H1 (cell line): ENCODE measurements around the gene NRXN3. TPM values are rescaled to one million over a fixed set of nuclear protein-coding genes. Genes with fewer than 3 reads are reported as not detected.
A peak's percentile ranks its signal among the peaks of the same experiment; 100 is the strongest.

Experiments
- CTCF ChIA-PET: fragments of 300-600 bp; sonication (Branson Sonifier 250); formaldehyde crosslinking; loops from one replicate; lab custom pipeline; 2021; ENCODE audit not compliant: partially characterized antibody; lab: Charles Lee
- POLR2A ChIA-PET: fragments of 300-600 bp; sonication (Branson Sonifier 250); formaldehyde crosslinking; loops from one replicate; lab custom pipeline; 2021; ENCODE audit warnings: inconsistent platforms; ENCODE audit not compliant: partially characterized antibody; lab: Charles Lee
- DNase-seq, 2 experiments: peaks; one replicate each; pipeline versions ENCODE4 v3.0.0 to v3.0.0-alpha.2; 2010 to 2022; ENCODE audit warnings: low spot score in 2 of 2, low read depth in 1 of 2, mixed read lengths in 1 of 2
- FAIRE-seq: peaks from 2 replicates; lab custom pipeline; 2011; peaks lifted over from hg19 to GRCh38; lab: Jason Lieb, UNC
- H2AFZ ChIP-seq: 2 replicates; pipeline ENCODE4 v1.8.1; 2012; ENCODE audit warnings: low read length, inconsistent platforms
- H2AK5ac ChIP-seq: 2 replicates; pipeline ENCODE4 v1.6.1; 2013; ENCODE audit warnings: low read depth, low read length
- H2BK120ac ChIP-seq: replicated peaks from 2 replicates; pipeline ENCODE3; 2013; ENCODE audit warnings: low read depth, low read length, inconsistent platforms
- H2BK12ac ChIP-seq: 2 replicates; pipeline ENCODE4 v1.6.1; 2013; ENCODE audit warnings: low read depth, low read length
- H2BK15ac ChIP-seq: 2 replicates; pipeline ENCODE4 v1.6.1; 2013; ENCODE audit warnings: low read length
- H2BK20ac ChIP-seq: 2 replicates; pipeline ENCODE4 v1.6.1; 2013; ENCODE audit warnings: low read length
- H2BK5ac ChIP-seq: 2 replicates; pipeline ENCODE4 v1.6.1; 2013; ENCODE audit warnings: low read depth, low read length
- H3K14ac ChIP-seq: 2 replicates; pipeline ENCODE4 v1.6.1; 2013; ENCODE audit warnings: inconsistent platforms; ENCODE audit not compliant: insufficient read length
- H3K18ac ChIP-seq: 2 replicates; pipeline ENCODE4 v1.6.1; 2013; ENCODE audit warnings: low read length; ENCODE audit errors: extremely low read depth
- H3K23ac ChIP-seq: 2 replicates; pipeline ENCODE4 v1.6.1; 2013; ENCODE audit warnings: inconsistent platforms; ENCODE audit not compliant: insufficient read length
- H3K23me2 ChIP-seq: 2 replicates; pipeline ENCODE4 v1.6.1; 2013; ENCODE audit warnings: low read depth, low read length
- H3K27ac ChIP-seq: 2 replicates; pipeline ENCODE4 v1.6.1; 2011; ENCODE audit warnings: low read depth, low read length, inconsistent platforms
- H3K27me3 ChIP-seq, 4 experiments: replicated peaks in 1 of 4; 1 replicate in 1 of 4; 2 replicates in 3 of 4; pipeline versions ENCODE4 v1.6.1 to v1.8.1; 2011 to 2013; ENCODE audit warnings: low read length in 3 of 4, mild to moderate bottlenecking in 3 of 4, inconsistent platforms in 2 of 4, mixed read lengths in 2 of 4, moderate library complexity in 1 of 4; ENCODE audit not compliant: control insufficient read depth in 3 of 4, insufficient read depth in 3 of 4; ENCODE audit errors: extremely low read depth in 1 of 4
- H3K36me3 ChIP-seq, 4 experiments: 2 replicates each; pipeline versions ENCODE4 v1.6.1 to v1.8.1; 2011 to 2013; ENCODE audit warnings: mild to moderate bottlenecking in 4 of 4, low read length in 3 of 4, moderate library complexity in 2 of 4, control low read depth in 1 of 4, inconsistent platforms in 1 of 4; ENCODE audit not compliant: insufficient read depth in 4 of 4, control insufficient read depth in 2 of 4
- H3K4ac ChIP-seq: replicated peaks from 2 replicates; pipeline ENCODE3; 2013; ENCODE audit warnings: low read length, low read depth, mixed read lengths, inconsistent platforms; ENCODE audit not compliant: insufficient read length
- H3K4me1 ChIP-seq, 4 experiments: replicated peaks in 1 of 4; 1 replicate in 1 of 4; 2 replicates in 3 of 4; pipeline versions ENCODE4 v1.6.1 to v1.8.1; 2011 to 2013; ENCODE audit warnings: low read length in 3 of 4, inconsistent platforms in 2 of 4, mixed read lengths in 1 of 4; ENCODE audit not compliant: insufficient read depth in 4 of 4, control insufficient read depth in 3 of 4
- H3K4me2 ChIP-seq, 2 experiments: 2 replicates each; pipeline versions ENCODE4 v1.6.1 to v1.8.1; 2011 to 2013; ENCODE audit warnings: low read depth in 2 of 2, low read length in 2 of 2, control low read depth in 1 of 2, inconsistent platforms in 1 of 2, mild to moderate bottlenecking in 1 of 2; ENCODE audit not compliant: insufficient read depth in 1 of 2
- H3K4me3 ChIP-seq, 4 experiments: fragments of 200-600, 300-600 bp in 1 of 4; sonication (generic), shearing (Covaris generic), sonication (Bioruptor Twin) in 1 of 4; 2 replicates each; pipeline versions ENCODE4 v1.5.1 to v1.8.1; 2011 to 2016; ENCODE audit warnings: low read length in 4 of 4, low read depth in 3 of 4, control low read depth in 2 of 4, inconsistent platforms in 2 of 4, mild to moderate bottlenecking in 2 of 4, mixed read lengths in 1 of 4, moderate library complexity in 1 of 4; ENCODE audit not compliant: insufficient read depth in 2 of 4; ENCODE audit errors: extremely low read depth in 1 of 4
- H3K56ac ChIP-seq: replicated peaks from 2 replicates; pipeline ENCODE3; 2013; ENCODE audit warnings: low read depth, mild to moderate bottlenecking, mixed read lengths, low read length, inconsistent platforms; ENCODE audit not compliant: insufficient read length
- H3K79me1 ChIP-seq: 2 replicates; pipeline ENCODE4 v1.6.1; 2013; ENCODE audit warnings: low read depth, low read length, control low read depth
- H3K79me2 ChIP-seq, 2 experiments: 2 replicates each; pipeline versions ENCODE4 v1.6.1 to v1.8.1; 2012 to 2013; ENCODE audit warnings: low read length in 2 of 2, mild to moderate bottlenecking in 2 of 2, inconsistent platforms in 1 of 2; ENCODE audit not compliant: insufficient read depth in 2 of 2, control insufficient read depth in 1 of 2
- H3K9ac ChIP-seq, 4 experiments: replicated peaks in 1 of 4; 1 replicate in 1 of 4; 2 replicates in 3 of 4; pipeline versions ENCODE4 v1.6.1 to v1.8.1; 2011 to 2013; ENCODE audit warnings: low read depth in 3 of 4, low read length in 3 of 4, control low read depth in 2 of 4, mild to moderate bottlenecking in 2 of 4, moderate library complexity in 2 of 4, inconsistent platforms in 1 of 4; ENCODE audit errors: extremely low read depth in 1 of 4
- H3K9me3 ChIP-seq, 2 experiments: 2 replicates each; pipeline versions ENCODE4 v1.6.1 to v1.8.1; 2012 to 2013; ENCODE audit warnings: mild to moderate bottlenecking in 2 of 2, moderate library complexity in 2 of 2, control low read depth in 1 of 2, inconsistent platforms in 1 of 2, low read depth in 1 of 2, low read length in 1 of 2, mixed read lengths in 1 of 2; ENCODE audit not compliant: insufficient read depth in 2 of 2
- H4K20me1 ChIP-seq, 2 experiments: replicated peaks in 1 of 2; 2 replicates each; pipeline versions ENCODE3 to v1.8.1; 2011 to 2013; ENCODE audit warnings: inconsistent platforms in 2 of 2, low read length in 2 of 2, mild to moderate bottlenecking in 1 of 2; ENCODE audit not compliant: insufficient read depth in 2 of 2, control insufficient read depth in 1 of 2
- H4K5ac ChIP-seq: 2 replicates; pipeline ENCODE4 v1.6.1; 2013; ENCODE audit warnings: low read length, low read depth, mixed read lengths, inconsistent platforms; ENCODE audit not compliant: insufficient read length
- H4K8ac ChIP-seq: 2 replicates; pipeline ENCODE4 v1.8.0; 2013; ENCODE audit warnings: mild to moderate bottlenecking, moderate library complexity, low read length, inconsistent platforms; ENCODE audit not compliant: insufficient read depth; ENCODE audit errors: extremely low read depth
- H4K91ac ChIP-seq: replicated peaks from 2 replicates; pipeline ENCODE3; 2013; ENCODE audit warnings: low read length, mixed read lengths, inconsistent platforms; ENCODE audit not compliant: insufficient read length
- RAD21 ChIP-seq, 2 experiments: IDR thresholded peaks in 1 of 2; conservative IDR thresholded peaks in 1 of 2; 2 replicates each; pipeline ENCODE4 v1.6.1; 2011; ENCODE audit warnings: low read depth in 2 of 2, low read length in 2 of 2, improper control_type of control experiment in 1 of 2, inconsistent platforms in 1 of 2, mild to moderate bottlenecking in 1 of 2, moderate library complexity in 1 of 2
- WGBS, 2 experiments: shearing (Covaris generic) in 1 of 2; methylation state at CpG; one replicate each; pipeline versions ENCODE4 v1.1.6 to v1.1.7; 2013 to 2015; ENCODE audit warnings: low lambda C conversion rate in 2 of 2, mixed read lengths in 2 of 2, inconsistent platforms in 1 of 2, low coverage in 1 of 2, missing lambda C conversion rate in 1 of 2; ENCODE audit not compliant: insufficient replicate concordance in 2 of 2, insufficient coverage in 1 of 2, insufficient read length in 1 of 2; ENCODE audit errors: extremely low coverage in 1 of 2, missing lambda C conversion rate in 1 of 2; 5-methylcytosine and 5-hydroxymethylcytosine counted together
- polyA plus RNA-seq, 7 experiments: library from polyadenylated mRNA; depleted of rRNA in 3 of 7; stranded (reverse) in 5 of 7; unstranded in 2 of 7; fragments of >200 nt in 5 of 7; fragments of 200-250 nt in 2 of 7; gene quantifications; 1 replicate in 5 of 7; 2 replicates in 1 of 7; 4 replicates in 1 of 7; pipeline versions ENCODE4 v1.2.1 to v1.2.3, GENCODE V29; 2011 to 2013; ENCODE audit warnings: missing spikeins in 2 of 7, mixed read lengths in 2 of 7
- total RNA-seq: library from RNA; stranded (reverse); fragmentation: NEBNext Ultra II Directional; extraction: Animal tissue kit (Norgen Biotek cat#: 25700); gene quantifications from 2 replicates; pipeline ENCODE4 v1.2.1, GENCODE V29; 2021
- TF ChIP-seq, protein P1 (sequence below), 3 experiments: IDR thresholded peaks; 1 replicate in 2 of 3; 2 replicates in 1 of 3; pipeline versions ENCODE4 v1.5.1 to v1.6.1; 2011; ENCODE audit warnings: low read length in 3 of 3, mild to moderate bottlenecking in 3 of 3, inconsistent platforms in 2 of 3, low read depth in 1 of 3, moderate library complexity in 1 of 3; ENCODE audit not compliant: insufficient read depth in 1 of 3; ENCODE audit errors: control extremely low read depth in 1 of 3

NRXN3 gene
- total and polyA plus RNA-seq, 2 of the 8 experiments (the other 6 are each of a cell fraction or from before 2014, with no cell fraction given): 2.6 to 4.1 TPM

DNA sequence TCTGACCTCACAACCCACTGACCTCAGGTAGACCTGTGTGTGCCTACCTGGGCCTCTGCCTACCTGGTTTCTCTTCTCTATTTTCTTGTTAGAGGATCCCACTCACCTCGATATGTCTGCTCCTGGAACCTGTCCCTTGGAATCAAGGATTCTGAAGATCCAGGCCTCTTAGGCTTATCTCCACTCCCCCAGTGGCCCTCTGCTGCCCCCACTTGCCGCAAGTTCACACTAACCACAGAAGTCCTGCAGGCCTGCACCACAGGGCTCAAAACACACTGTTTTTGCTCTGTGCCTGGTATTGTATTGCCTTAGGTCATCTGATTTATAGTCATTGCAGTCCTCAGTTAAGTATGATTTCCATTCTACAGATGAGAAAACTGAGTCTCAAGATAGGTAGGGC, 15.3 kb upstream of the NRXN3 start:
- H2AFZ ChIP-seq: 0 out of 2 replicates have a peak overlapping the region, but pooled peaks have one; percentile 2
- no peak overlapping the region for H3K14ac ChIP-seq
- H3K4me2 ChIP-seq: no peak overlapping the region
- H4K8ac ChIP-seq: no peak overlapping the region
- 0 out of 2 replicates have a peak overlapping the region, but pooled peaks have one; percentile 73 for H2BK15ac ChIP-seq
- DNase-seq: peak; percentile 10 to 54
- no peak overlapping the region for H2BK12ac ChIP-seq
- H2BK20ac ChIP-seq: no peak overlapping the region
- no peaks in the 10 kb centered on the region for H3K27me3 ChIP-seq
- no peaks in the 10 kb centered on the region for H3K9me3 ChIP-seq
- H3K27ac ChIP-seq: no peak overlapping the region
- H3K23ac ChIP-seq: no peak overlapping the region
- no peaks in the 10 kb centered on the region for H3K79me2 ChIP-seq
- no peaks in the 10 kb centered on the region for H3K23me2 ChIP-seq
- no peaks in the 10 kb centered on the region for H4K20me1 ChIP-seq
- FAIRE-seq: no peak
- H2BK120ac ChIP-seq: no peak overlapping the region
- H4K91ac ChIP-seq: no peak overlapping the region
- H3K4me3 ChIP-seq: no peak overlapping the region
- H4K5ac ChIP-seq: no peak overlapping the region
- ChIA-PET POLR2A (no interaction called here), CTCF (interaction anchor here (1.0 to 5.9 kb wide), 8 partner anchors 9 to 402 kb away, joined by 4 to 35 read pairs (median 5); no protein-coding TSS in a partner anchor)
- no peak overlapping the region for H2AK5ac ChIP-seq
- no peak overlapping the region for H3K4ac ChIP-seq
- no peaks in the 10 kb centered on the region for H3K79me1 ChIP-seq
- WGBS, 2 experiments: 77% methylated on average over 2 of the region's 2 CpGs; no CpG with 5 or more reads in 1 of the 2 experiments
- no peak overlapping the region for H3K9ac ChIP-seq
- H3K18ac ChIP-seq: no peak overlapping the region
- no peaks in the 10 kb centered on the region for H3K36me3 ChIP-seq
- no peak overlapping the region for H2BK5ac ChIP-seq
- H3K4me1 ChIP-seq: peaks cover 0 to 4% (median under 1%) of the 10 kb centered on the region in 4 experiments; a peak in 1 of 7 replicates
- no peak overlapping the region for H3K56ac ChIP-seq
- TF ChIP-seq, protein P1, sequence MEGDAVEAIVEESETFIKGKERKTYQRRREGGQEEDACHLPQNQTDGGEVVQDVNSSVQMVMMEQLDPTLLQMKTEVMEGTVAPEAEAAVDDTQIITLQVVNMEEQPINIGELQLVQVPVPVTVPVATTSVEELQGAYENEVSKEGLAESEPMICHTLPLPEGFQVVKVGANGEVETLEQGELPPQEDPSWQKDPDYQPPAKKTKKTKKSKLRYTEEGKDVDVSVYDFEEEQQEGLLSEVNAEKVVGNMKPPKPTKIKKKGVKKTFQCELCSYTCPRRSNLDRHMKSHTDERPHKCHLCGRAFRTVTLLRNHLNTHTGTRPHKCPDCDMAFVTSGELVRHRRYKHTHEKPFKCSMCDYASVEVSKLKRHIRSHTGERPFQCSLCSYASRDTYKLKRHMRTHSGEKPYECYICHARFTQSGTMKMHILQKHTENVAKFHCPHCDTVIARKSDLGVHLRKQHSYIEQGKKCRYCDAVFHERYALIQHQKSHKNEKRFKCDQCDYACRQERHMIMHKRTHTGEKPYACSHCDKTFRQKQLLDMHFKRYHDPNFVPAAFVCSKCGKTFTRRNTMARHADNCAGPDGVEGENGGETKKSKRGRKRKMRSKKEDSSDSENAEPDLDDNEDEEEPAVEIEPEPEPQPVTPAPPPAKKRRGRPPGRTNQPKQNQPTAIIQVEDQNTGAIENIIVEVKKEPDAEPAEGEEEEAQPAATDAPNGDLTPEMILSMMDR (IDR thresholded peaks at IDR 0.05; ENCODE audit: control extremely low read depth in 1 of 3, insufficient read depth in 1 of 3, low read depth in 1 of 3, low read length in 3 of 3): peak; percentile 63 to 73 (median 64)
- TF ChIP-seq RAD21 (IDR thresholded peaks at IDR 0.05 in 1 of 2, conservative IDR thresholded peaks at IDR 0.05 in 1 of 2; ENCODE audit: low read depth in 2 of 2, low read length in 2 of 2): peak; percentile 85 to 90
